ENCODE results near the gene UFSP1. TPM values are rescaled to one million over a fixed set of nuclear protein-coding genes. Genes with fewer than 3 reads are reported as not detected.

UFSP1 gene
- total RNA-seq, 1 experiment from 2014 or later = 4.8 TPM

- peak; percentile 70; the same call in 1 of the 2 replicates for TF ChIP-seq ZNF281 (CRISPR knock-in tag; IDR thresholded peaks at IDR 0.05)
- TF ChIP-seq ZNF232 (CRISPR knock-in tag; IDR thresholded peaks at IDR 0.05) = no peak; the same call in 1 of the 2 replicates
- peak; percentile 79; the same call in 1 of the 2 replicates for TF ChIP-seq ARID4B (CRISPR knock-in tag; IDR thresholded peaks at IDR 0.05; ENCODE audit: borderline replicate concordance)
- 0 out of 2 replicates have a peak, but pooled peaks have one; percentile 38 for TF ChIP-seq TP53 (CRISPR knock-in tag; IDR thresholded peaks at IDR 0.05)
- no peak for TF ChIP-seq PREB (CRISPR knock-in tag; IDR thresholded peaks at IDR 0.05; ENCODE audit: borderline replicate concordance)
- no peak for TF ChIP-seq TEAD1 (CRISPR knock-in tag; IDR thresholded peaks at IDR 0.05)
- TF ChIP-seq GTF2I (CRISPR knock-in tag; conservative IDR thresholded peaks at IDR 0.05) = no peak
- no peak for TF ChIP-seq SMAD4 (CRISPR knock-in tag; IDR thresholded peaks at IDR 0.05)
- TF ChIP-seq ZNF532 (CRISPR knock-in tag; IDR thresholded peaks at IDR 0.05; ENCODE audit: borderline replicate concordance) = no peak
- no peak for TF ChIP-seq NR3C1 (CRISPR knock-in tag; conservative IDR thresholded peaks at IDR 0.05; ENCODE audit: low read depth)
- no peak for TF ChIP-seq GRHL2 (CRISPR knock-in tag; IDR thresholded peaks at IDR 0.05; ENCODE audit: insufficient replicate concordance, severe bottlenecking)
- TF ChIP-seq IRF1 (CRISPR knock-in tag; IDR thresholded peaks at IDR 0.05) = no peak
- TF ChIP-seq ZNF263 (CRISPR knock-in tag; IDR thresholded peaks at IDR 0.05; ENCODE audit: low read depth) = 0 out of 2 replicates have a peak, but pooled peaks have one; percentile 13
- TF ChIP-seq E2F5 (CRISPR knock-in tag; IDR thresholded peaks at IDR 0.05) = no peak; the same call in none of the 2 replicates
- no peak for TF ChIP-seq E2F4 (CRISPR knock-in tag; IDR thresholded peaks at IDR 0.05; ENCODE audit: borderline replicate concordance, low read depth)
- TF ChIP-seq JAZF1 (CRISPR knock-in tag; IDR thresholded peaks at IDR 0.05) = no peak
- no peak for TF ChIP-seq OVOL2 (CRISPR knock-in tag; IDR thresholded peaks at IDR 0.05; ENCODE audit: borderline replicate concordance)
- TF ChIP-seq ZSCAN18 (CRISPR knock-in tag; IDR thresholded peaks at IDR 0.05) = no peak
- no peak for TF ChIP-seq CBFB (CRISPR knock-in tag; IDR thresholded peaks at IDR 0.05; ENCODE audit: low read depth)
- peak; percentile 15; the same call in 1 of the 2 replicates for TF ChIP-seq SMAD3 (CRISPR knock-in tag; IDR thresholded peaks at IDR 0.05; ENCODE audit: borderline replicate concordance)
Observed at GRCh38 chr7:100852048-100852872, 37.3 kb downstream of the UFSP1 start, which contains the start of gene SLC12A9 (continued).
